Measurements from ENCODE around the gene WNK1. TPM values are rescaled to one million over a fixed set of nuclear protein-coding genes. Genes with fewer than 3 reads are reported as not detected.

Gene WNK1
- total RNA-seq, 1 donor from 2014 or later, result 157 TPM

DNA sequence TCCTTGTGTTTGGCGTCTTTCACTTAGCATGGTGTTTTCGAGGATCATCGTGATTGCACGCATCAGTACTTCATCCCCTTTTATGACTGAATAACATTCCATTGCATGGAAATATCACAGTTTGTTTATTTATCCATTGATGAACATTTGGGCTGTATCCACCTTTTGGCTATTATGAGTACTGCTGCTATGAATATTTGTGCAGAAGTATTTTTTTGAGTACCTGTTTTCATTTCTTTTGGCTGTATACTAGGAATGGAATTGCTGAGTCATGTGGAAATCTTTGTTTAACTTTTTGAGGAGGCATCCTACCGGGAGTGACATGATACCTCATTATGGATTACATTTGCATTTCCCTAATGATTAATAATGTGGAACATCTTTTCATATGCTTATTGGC, 66.4 kb downstream of the WNK1 start:
- Histone ChIP-seq H4K20me1 (ENCODE audit: insufficient read depth, low read length) (peaks cover 74% of the 10 kb centered on the region), H3K27me3 (ENCODE audit: insufficient read depth, low read length) (no peaks in the 10 kb centered on the region), H3K9me3 (ENCODE audit: insufficient read depth, low read depth, low read length) (no peaks in the 10 kb centered on the region), H3K4me3 (ENCODE audit: insufficient read depth, low read depth, low read length) (no peak overlapping the region), H3K9ac (ENCODE audit: low read length) (no peak overlapping the region), H3K27ac (ENCODE audit: low read depth, low read length) (no peak overlapping the region), H3K79me2 (ENCODE audit: insufficient read depth, low read length) (peaks cover 71% of the 10 kb centered on the region), H3K36me3 (ENCODE audit: insufficient read depth, low read length) (no peaks in the 10 kb centered on the region), H2AFZ (ENCODE audit: low read depth, low read length) (no peak overlapping the region), H3K4me2 (ENCODE audit: low read length) (no peak overlapping the region), H3K4me1 (ENCODE audit: insufficient read depth, low read length) (no peaks in the 10 kb centered on the region)
- no peak overlapping the region for H3K4me3 Mint-ChIP-seq (ENCODE audit: unreplicated experiment)
- peaks cover 13% of the 10 kb centered on the region for H3K4me1 Mint-ChIP-seq (ENCODE audit: low read depth, unreplicated experiment)
- TF ChIP-seq CTCF (IDR thresholded peaks at IDR 0.05; ENCODE audit: insufficient read depth, low read depth, low read length) (peak; percentile 10), EZH2 (IDR thresholded peaks at IDR 0.05; ENCODE audit: insufficient read depth, low read length) (no peak)
- peak overlapping the region; percentile 10 for H3K27ac Mint-ChIP-seq (ENCODE audit: unreplicated experiment)
- peak; percentile 69 for FAIRE-seq
- H3K27me3 Mint-ChIP-seq (ENCODE audit: low read depth, unreplicated experiment), result no peaks in the 10 kb centered on the region
- H3K9me3 Mint-ChIP-seq (ENCODE audit: unreplicated experiment), result no peaks in the 10 kb centered on the region
- peaks cover 10% of the 10 kb centered on the region for H3K36me3 Mint-ChIP-seq (ENCODE audit: low read depth, unreplicated experiment)
- DNase-seq (ENCODE audit: low read depth), result peak; percentile 22

- Histone ChIP-seq H3K9ac (ENCODE audit: low read length) (no peak overlapping the region), H3K4me3 (ENCODE audit: insufficient read depth, low read depth, low read length) (no peak overlapping the region), H3K27me3 (ENCODE audit: insufficient read depth, low read length) (no peaks in the 10 kb centered on the region), H4K20me1 (ENCODE audit: insufficient read depth, low read length) (peaks cover 66% of the 10 kb centered on the region), H3K79me2 (ENCODE audit: insufficient read depth, low read length) (peaks cover 83% of the 10 kb centered on the region), H3K27ac (ENCODE audit: low read depth, low read length) (no peak overlapping the region), H3K4me1 (ENCODE audit: insufficient read depth, low read length) (no peaks in the 10 kb centered on the region), H2AFZ (ENCODE audit: low read depth, low read length) (no peak overlapping the region), H3K36me3 (ENCODE audit: insufficient read depth, low read length) (no peaks in the 10 kb centered on the region), H3K4me2 (ENCODE audit: low read length) (no peak overlapping the region), H3K9me3 (ENCODE audit: insufficient read depth, low read depth, low read length) (no peaks in the 10 kb centered on the region)
- FAIRE-seq (no peak), DNase-seq (ENCODE audit: low read depth) (no peak)
- H3K27ac Mint-ChIP-seq (ENCODE audit: unreplicated experiment), result no peak overlapping the region
- H3K9me3 Mint-ChIP-seq (ENCODE audit: unreplicated experiment), result no peaks in the 10 kb centered on the region
- H3K4me1 Mint-ChIP-seq (ENCODE audit: low read depth, unreplicated experiment), result peaks cover 13% of the 10 kb centered on the region
- H3K36me3 Mint-ChIP-seq (ENCODE audit: low read depth, unreplicated experiment), result peaks cover 8% of the 10 kb centered on the region
- H3K4me3 Mint-ChIP-seq (ENCODE audit: unreplicated experiment), result no peak overlapping the region
- no peaks in the 10 kb centered on the region for H3K27me3 Mint-ChIP-seq (ENCODE audit: low read depth, unreplicated experiment)
- TF ChIP-seq CTCF (IDR thresholded peaks at IDR 0.05; ENCODE audit: insufficient read depth, low read depth, low read length) (no peak), EZH2 (IDR thresholded peaks at IDR 0.05; ENCODE audit: insufficient read depth, low read length) (no peak)
Measured at GRCh38 chr12:820336-820735, 68.0 kb downstream of the WNK1 start.

- Mint-ChIP-seq H3K9me3 (ENCODE audit: unreplicated experiment) (no peaks in the 10 kb centered on the region), H3K4me3 (ENCODE audit: unreplicated experiment) (no peak overlapping the region), H3K36me3 (ENCODE audit: low read depth, unreplicated experiment) (peaks cover 6% of the 10 kb centered on the region), H3K27ac (ENCODE audit: unreplicated experiment) (no peak overlapping the region), H3K4me1 (ENCODE audit: low read depth, unreplicated experiment) (peaks cover 13% of the 10 kb centered on the region), H3K27me3 (ENCODE audit: low read depth, unreplicated experiment) (no peaks in the 10 kb centered on the region)
- Histone ChIP-seq H4K20me1 (ENCODE audit: insufficient read depth, low read length) (peaks cover 56% of the 10 kb centered on the region), H3K27me3 (ENCODE audit: insufficient read depth, low read length) (no peaks in the 10 kb centered on the region), H3K27ac (ENCODE audit: low read depth, low read length) (no peak overlapping the region), H2AFZ (ENCODE audit: low read depth, low read length) (no peak overlapping the region), H3K4me1 (ENCODE audit: insufficient read depth, low read length) (no peaks in the 10 kb centered on the region), H3K4me2 (ENCODE audit: low read length) (no peak overlapping the region), H3K4me3 (ENCODE audit: insufficient read depth, low read depth, low read length) (no peak overlapping the region), H3K9ac (ENCODE audit: low read length) (no peak overlapping the region), H3K79me2 (ENCODE audit: insufficient read depth, low read length) (peaks cover 87% of the 10 kb centered on the region), H3K9me3 (ENCODE audit: insufficient read depth, low read depth, low read length) (no peaks in the 10 kb centered on the region), H3K36me3 (ENCODE audit: insufficient read depth, low read length) (peaks cover 7% of the 10 kb centered on the region)
- DNase-seq (ENCODE audit: low read depth) (no peak), FAIRE-seq (peak; percentile 54)
- no peak for TF ChIP-seq EZH2 (IDR thresholded peaks at IDR 0.05; ENCODE audit: insufficient read depth, low read length)
- TF ChIP-seq CTCF (IDR thresholded peaks at IDR 0.05; ENCODE audit: insufficient read depth, low read depth, low read length), result no peak
Measured at GRCh38 chr12:823028-823698, 70.8 kb downstream of the WNK1 start.

Data from astrocyte (in vitro differentiated cells and primary cell).